ENCODE measurements around the gene HAS3.
"Not testable (repeated sequence)": the region's sequence is repeated elsewhere in the genome, so short reads cannot be mapped to it uniquely, and the experiment has no call there.

HAS3 gene

GRCh38 chr16:69118994-69119393 lies 13.5 kb downstream of the HAS3 start:
- TF ChIP-seq ZNF70 (CRISPR knock-in tag; IDR thresholded peaks at IDR 0.05) (no peak), ZFP3 (CRISPR knock-in tag; IDR thresholded peaks at IDR 0.05) (no peak), GLIS3 (CRISPR knock-in tag; IDR thresholded peaks at IDR 0.05) (no peak), ARNTL (CRISPR knock-in tag; IDR thresholded peaks at IDR 0.05; ENCODE audit: borderline replicate concordance, low read depth) (no peak), ESRRG (CRISPR knock-in tag; IDR thresholded peaks at IDR 0.05) (no peak), ZFP30 (CRISPR knock-in tag; IDR thresholded peaks at IDR 0.05) (no peak), BACH2 (CRISPR knock-in tag; IDR thresholded peaks at IDR 0.05; ENCODE audit: borderline replicate concordance) (no peak), ZNF565 (CRISPR knock-in tag; conservative IDR thresholded peaks at IDR 0.05; ENCODE audit: low read depth) (no peak), CSDC2 (CRISPR knock-in tag; IDR thresholded peaks at IDR 0.05) (no peak), PPARA (CRISPR knock-in tag; IDR thresholded peaks at IDR 0.05; ENCODE audit: borderline replicate concordance) (no peak), ISL1 (CRISPR knock-in tag; IDR thresholded peaks at IDR 0.05) (no peak), ZC3H10 (CRISPR knock-in tag; IDR thresholded peaks at IDR 0.05) (no peak)
- TF ChIP-seq, protein P1, sequence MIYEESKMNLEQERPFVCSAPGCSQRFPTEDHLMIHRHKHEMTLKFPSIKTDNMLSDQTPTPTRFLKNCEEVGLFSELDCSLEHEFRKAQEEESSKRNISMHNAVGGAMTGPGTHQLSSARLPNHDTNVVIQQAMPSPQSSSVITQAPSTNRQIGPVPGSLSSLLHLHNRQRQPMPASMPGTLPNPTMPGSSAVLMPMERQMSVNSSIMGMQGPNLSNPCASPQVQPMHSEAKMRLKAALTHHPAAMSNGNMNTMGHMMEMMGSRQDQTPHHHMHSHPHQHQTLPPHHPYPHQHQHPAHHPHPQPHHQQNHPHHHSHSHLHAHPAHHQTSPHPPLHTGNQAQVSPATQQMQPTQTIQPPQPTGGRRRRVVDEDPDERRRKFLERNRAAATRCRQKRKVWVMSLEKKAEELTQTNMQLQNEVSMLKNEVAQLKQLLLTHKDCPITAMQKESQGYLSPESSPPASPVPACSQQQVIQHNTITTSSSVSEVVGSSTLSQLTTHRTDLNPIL (CRISPR knock-in tag; IDR thresholded peaks at IDR 0.05; ENCODE audit: low read depth), result no peak
- TF ChIP-seq, protein P2, sequence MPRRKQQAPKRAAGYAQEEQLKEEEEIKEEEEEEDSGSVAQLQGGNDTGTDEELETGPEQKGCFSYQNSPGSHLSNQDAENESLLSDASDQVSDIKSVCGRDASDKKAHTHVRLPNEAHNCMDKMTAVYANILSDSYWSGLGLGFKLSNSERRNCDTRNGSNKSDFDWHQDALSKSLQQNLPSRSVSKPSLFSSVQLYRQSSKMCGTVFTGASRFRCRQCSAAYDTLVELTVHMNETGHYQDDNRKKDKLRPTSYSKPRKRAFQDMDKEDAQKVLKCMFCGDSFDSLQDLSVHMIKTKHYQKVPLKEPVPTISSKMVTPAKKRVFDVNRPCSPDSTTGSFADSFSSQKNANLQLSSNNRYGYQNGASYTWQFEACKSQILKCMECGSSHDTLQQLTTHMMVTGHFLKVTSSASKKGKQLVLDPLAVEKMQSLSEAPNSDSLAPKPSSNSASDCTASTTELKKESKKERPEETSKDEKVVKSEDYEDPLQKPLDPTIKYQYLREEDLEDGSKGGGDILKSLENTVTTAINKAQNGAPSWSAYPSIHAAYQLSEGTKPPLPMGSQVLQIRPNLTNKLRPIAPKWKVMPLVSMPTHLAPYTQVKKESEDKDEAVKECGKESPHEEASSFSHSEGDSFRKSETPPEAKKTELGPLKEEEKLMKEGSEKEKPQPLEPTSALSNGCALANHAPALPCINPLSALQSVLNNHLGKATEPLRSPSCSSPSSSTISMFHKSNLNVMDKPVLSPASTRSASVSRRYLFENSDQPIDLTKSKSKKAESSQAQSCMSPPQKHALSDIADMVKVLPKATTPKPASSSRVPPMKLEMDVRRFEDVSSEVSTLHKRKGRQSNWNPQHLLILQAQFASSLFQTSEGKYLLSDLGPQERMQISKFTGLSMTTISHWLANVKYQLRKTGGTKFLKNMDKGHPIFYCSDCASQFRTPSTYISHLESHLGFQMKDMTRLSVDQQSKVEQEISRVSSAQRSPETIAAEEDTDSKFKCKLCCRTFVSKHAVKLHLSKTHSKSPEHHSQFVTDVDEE (CRISPR knock-in tag; IDR thresholded peaks at IDR 0.05), result no peak
- TF ChIP-seq, protein P3, sequence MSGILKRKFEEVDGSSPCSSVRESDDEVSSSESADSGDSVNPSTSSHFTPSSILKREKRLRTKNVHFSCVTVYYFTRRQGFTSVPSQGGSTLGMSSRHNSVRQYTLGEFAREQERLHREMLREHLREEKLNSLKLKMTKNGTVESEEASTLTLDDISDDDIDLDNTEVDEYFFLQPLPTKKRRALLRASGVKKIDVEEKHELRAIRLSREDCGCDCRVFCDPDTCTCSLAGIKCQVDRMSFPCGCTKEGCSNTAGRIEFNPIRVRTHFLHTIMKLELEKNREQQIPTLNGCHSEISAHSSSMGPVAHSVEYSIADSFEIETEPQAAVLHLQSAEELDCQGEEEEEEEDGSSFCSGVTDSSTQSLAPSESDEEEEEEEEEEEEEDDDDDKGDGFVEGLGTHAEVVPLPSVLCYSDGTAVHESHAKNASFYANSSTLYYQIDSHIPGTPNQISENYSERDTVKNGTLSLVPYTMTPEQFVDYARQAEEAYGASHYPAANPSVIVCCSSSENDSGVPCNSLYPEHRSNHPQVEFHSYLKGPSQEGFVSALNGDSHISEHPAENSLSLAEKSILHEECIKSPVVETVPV (CRISPR knock-in tag; IDR thresholded peaks at IDR 0.05), result no peak
- ATAC-seq, result no peak; the same call in 2 of the 3 replicates

DNA sequence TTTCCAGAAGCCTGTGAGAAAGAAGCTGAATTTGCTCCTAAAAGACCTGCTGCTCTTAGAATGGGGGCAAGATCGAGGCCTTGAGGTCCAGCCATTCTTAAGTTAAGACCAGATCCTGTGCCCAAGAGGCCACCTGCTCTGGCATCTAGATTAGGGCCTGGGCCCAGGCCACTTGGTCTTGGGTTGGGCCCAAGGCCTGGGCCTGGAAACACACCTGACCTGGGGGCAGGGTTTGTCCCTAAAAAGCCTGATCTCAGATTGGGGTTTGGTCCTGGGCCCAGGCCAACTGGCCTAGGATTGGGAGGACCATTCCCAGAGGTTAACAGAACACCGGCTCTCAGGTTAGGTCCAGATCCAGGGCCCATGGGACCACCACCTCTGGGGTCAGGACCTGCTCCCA lies 14.1 kb downstream of the HAS3 start:
- no peak for TF ChIP-seq ZFP3 (CRISPR knock-in tag; IDR thresholded peaks at IDR 0.05)
- TF ChIP-seq ZNF70 (CRISPR knock-in tag; IDR thresholded peaks at IDR 0.05), result no peak
- ATAC-seq, result no peak; the same call in 2 of the 3 replicates

- TF ChIP-seq ZC3H10 (CRISPR knock-in tag; IDR thresholded peaks at IDR 0.05) (no peak), ZFP30 (CRISPR knock-in tag; IDR thresholded peaks at IDR 0.05) (no peak), ZNF8 (CRISPR knock-in tag; IDR thresholded peaks at IDR 0.05) (no peak), ISL1 (CRISPR knock-in tag; IDR thresholded peaks at IDR 0.05) (no peak), PPARA (CRISPR knock-in tag; IDR thresholded peaks at IDR 0.05; ENCODE audit: borderline replicate concordance) (no peak), TOX (CRISPR knock-in tag; IDR thresholded peaks at IDR 0.05; ENCODE audit: borderline replicate concordance) (no peak)
- TF ChIP-seq, protein P3 (CRISPR knock-in tag; IDR thresholded peaks at IDR 0.05), result no peak
- TF ChIP-seq, protein P2 (CRISPR knock-in tag; IDR thresholded peaks at IDR 0.05), result no peak
- no peak for ATAC-seq
These were observed 14.7 kb downstream of the HAS3 start for GRCh38 chr16:69120096-69120664.

DNA sequence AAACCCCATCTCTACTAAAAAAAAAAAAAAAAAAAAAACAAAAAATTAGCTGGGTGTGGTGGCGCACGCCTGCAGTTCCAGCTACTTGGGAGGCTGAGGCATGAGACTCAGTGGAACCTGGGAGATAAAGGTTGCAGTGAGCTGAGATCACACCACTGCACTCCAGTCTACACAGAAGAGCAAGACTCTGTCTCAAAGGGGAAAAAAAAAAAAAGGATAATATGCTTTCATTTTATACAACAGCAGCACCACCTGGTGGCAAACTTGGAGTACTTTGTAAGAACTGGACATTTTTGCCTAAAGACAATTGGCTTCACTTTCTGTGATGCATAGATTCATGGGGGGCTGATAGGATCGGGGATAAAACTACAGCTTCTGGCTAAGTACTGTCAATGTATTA lies 18.5 kb downstream of the HAS3 start:
- TF ChIP-seq ZNF70 (CRISPR knock-in tag; IDR thresholded peaks at IDR 0.05) (no peak), ARNTL (CRISPR knock-in tag; IDR thresholded peaks at IDR 0.05; ENCODE audit: borderline replicate concordance, low read depth) (no peak), SNAI2 (CRISPR knock-in tag; IDR thresholded peaks at IDR 0.05) (no peak), ZC3H10 (CRISPR knock-in tag; IDR thresholded peaks at IDR 0.05) (no peak), ISL1 (CRISPR knock-in tag; IDR thresholded peaks at IDR 0.05) (no peak), GLIS3 (CRISPR knock-in tag; IDR thresholded peaks at IDR 0.05) (no peak), ZNF8 (CRISPR knock-in tag; IDR thresholded peaks at IDR 0.05) (no peak)
- TF ChIP-seq, protein P3 (CRISPR knock-in tag; IDR thresholded peaks at IDR 0.05), result no peak
- ATAC-seq, result peak; percentile 61

GRCh38 chr16:69124406-69124805 lies 19.0 kb downstream of the HAS3 start:
- ATAC-seq, result not testable (repeated sequence)

- ATAC-seq, result not testable (repeated sequence)
These were observed 19.5 kb downstream of the HAS3 start for GRCh38 chr16:69124961-69125360.
